Transverse colon (tissue), 3 donors: ENCODE results near the gene RGS19.

Source experiments
- CTCF ChIP-seq, 5 experiments: fragments of 200-600 bp in 3 of 5; fragments of 450-650 bp in 2 of 5; sonication (generic) in 3 of 5; IDR thresholded peaks; 1 replicate in 2 of 5; 2 replicates in 3 of 5; pipeline ENCODE4 v1.5.1; 2016 to 2017; ENCODE audit warnings: antibody characterized with exemption in 5 of 5, inconsistent platforms in 3 of 5, mild to moderate bottlenecking in 2 of 5, moderate library complexity in 1 of 5
- POLR2A ChIP-seq: fragments of 450-650 bp; IDR thresholded peaks from one replicate; pipeline ENCODE4 v1.6.1; 2016; ENCODE audit warnings: antibody characterized with exemption, mild to moderate bottlenecking, moderate library complexity

GRCh38 chr20:64074184-64074789 is 5.0 kb downstream of the RGS19 start:
- TF ChIP-seq CTCF (IDR thresholded peaks at IDR 0.05) (no peak), POLR2A (no peak)
